NCI-H2196 treated with DMSO at 0.1 percent for 48 hours (cell line): Measurements from ENCODE around the gene RBM38.

ENCODE experiments used
- DNase-seq: peaks from one replicate; lab custom pipeline; 2025; ENCODE audit not compliant: unreplicated experiment; lab: John Stamatoyannopoulos, UW

The RBM38 gene

GRCh38 chr20:57448764-57449354 is 57.7 kb downstream of the RBM38 start:
- DNase-seq = no peak

- no peak for DNase-seq
Measured at GRCh38 chr20:57449398-57450354, 58.5 kb downstream of the RBM38 start.

GRCh38 chr20:57450419-57450818 is 59.2 kb downstream of the RBM38 start:
- DNase-seq = no peak

GRCh38 chr20:57450931-57451330 is 59.7 kb downstream of the RBM38 start:
- no peak for DNase-seq

- no peak for DNase-seq
Measured at GRCh38 chr20:57451431-57451794, 60.2 kb downstream of the RBM38 start.

GRCh38 chr20:57451795-57452661 is 60.8 kb downstream of the RBM38 start:
- DNase-seq = no peak

GRCh38 chr20:57455386-57455785 is 64.2 kb downstream of the RBM38 start:
- no peak for DNase-seq

- DNase-seq = no peak
Measured at GRCh38 chr20:57456116-57456515, 64.9 kb downstream of the RBM38 start.

- DNase-seq = no peak
Measured at GRCh38 chr20:57457243-57458095, 66.3 kb downstream of the RBM38 start.

- DNase-seq = no peak
Measured at GRCh38 chr20:57458400-57459160, 67.4 kb downstream of the RBM38 start.
